Mesendoderm (in vitro differentiated cells): ENCODE measurements around the gene SMLR1.

Source experiments
- DNase-seq: peaks from one replicate; pipeline ENCODE4 v3.0.0; 2013
- H2AK5ac ChIP-seq: 2 replicates; pipeline ENCODE4 v1.6.1; 2013; ENCODE audit warnings: low read length, inconsistent platforms
- H2BK120ac ChIP-seq: 2 replicates; pipeline ENCODE4 v1.6.1; 2013; ENCODE audit warnings: low read depth, mild to moderate bottlenecking, low read length, moderate library complexity, mixed read lengths
- H2BK15ac ChIP-seq: replicated peaks from 2 replicates; pipeline ENCODE4 v1.6.1; 2013; ENCODE audit warnings: low read depth, mild to moderate bottlenecking, moderate library complexity
- H2BK5ac ChIP-seq: 2 replicates; pipeline ENCODE4 v1.6.1; 2013; ENCODE audit warnings: low read length, inconsistent platforms
- H3K18ac ChIP-seq: 2 replicates; pipeline ENCODE4 v1.6.1; 2013; ENCODE audit warnings: mild to moderate bottlenecking, low read length, mixed read lengths
- H3K23ac ChIP-seq: one replicate; pipeline ENCODE4 v1.6.1; 2013; ENCODE audit warnings: low read length
- H3K27ac ChIP-seq: 2 replicates; pipeline ENCODE4 v1.5.1; 2013; ENCODE audit warnings: low read depth, mild to moderate bottlenecking, inconsistent platforms, low read length, moderate library complexity
- H3K27me3 ChIP-seq: 2 replicates; pipeline ENCODE4 v1.6.1; 2013; ENCODE audit warnings: low read length, control low read depth, mild to moderate bottlenecking, inconsistent platforms; ENCODE audit not compliant: insufficient read depth, poor library complexity
- H3K36me3 ChIP-seq: 2 replicates; pipeline ENCODE4 v1.6.1; 2013; ENCODE audit warnings: low read length, inconsistent platforms; ENCODE audit not compliant: control insufficient read depth, insufficient read depth
- H3K4ac ChIP-seq: one replicate; pipeline ENCODE4 v1.6.1; 2013; ENCODE audit warnings: low read depth, mild to moderate bottlenecking, low read length, moderate library complexity
- H3K4me1 ChIP-seq: 2 replicates; pipeline ENCODE4 v1.6.1; 2013; ENCODE audit warnings: low read depth, low read length, inconsistent platforms; ENCODE audit not compliant: control insufficient read depth
- H3K4me2 ChIP-seq: 2 replicates; pipeline ENCODE4 v1.6.1; 2013; ENCODE audit warnings: low read length
- H3K4me3 ChIP-seq: 2 replicates; pipeline ENCODE4 v1.5.1; 2013; ENCODE audit warnings: mild to moderate bottlenecking, low read length
- H3K56ac ChIP-seq: one replicate; pipeline ENCODE4 v1.6.1; 2013; ENCODE audit warnings: low read length
- H3K79me1 ChIP-seq: 2 replicates; pipeline ENCODE4 v1.6.1; 2013; ENCODE audit warnings: low read length, inconsistent platforms
- H3K79me2 ChIP-seq: 2 replicates; pipeline ENCODE4 v1.6.1; 2013; ENCODE audit warnings: mild to moderate bottlenecking, low read length; ENCODE audit not compliant: control insufficient read depth, insufficient read depth
- H3K9ac ChIP-seq: 2 replicates; pipeline ENCODE4 v1.6.1; 2013; ENCODE audit warnings: low read length, inconsistent platforms
- H4K5ac ChIP-seq: one replicate; pipeline ENCODE4 v1.6.1; 2013; ENCODE audit warnings: low read length
- H4K8ac ChIP-seq: one replicate; pipeline ENCODE4 v1.6.1; 2013; ENCODE audit warnings: low read depth, mild to moderate bottlenecking, control low read depth, low read length, moderate library complexity
- WGBS: extraction: QIAGEN DNeasy Blood & Tissue Kit; methylation state at CpG from one replicate; pipeline ENCODE4 v1.1.7; 2013; ENCODE audit warnings: low lambda C conversion rate, missing lambda C conversion rate; ENCODE audit not compliant: insufficient coverage; ENCODE audit errors: extremely low coverage; 5-methylcytosine and 5-hydroxymethylcytosine counted together

The SMLR1 gene

GRCh38 chr6:130859161-130859867 lies 32.1 kb downstream of the SMLR1 start:
- WGBS: no CpG with 5 or more reads among the region's 11 CpGs
- Histone ChIP-seq H3K4ac (no peak overlapping the region), H3K79me2 (no peaks in the 10 kb centered on the region), H2BK5ac (no peak overlapping the region), H2AK5ac (no peak overlapping the region), H3K4me1 (no peaks in the 10 kb centered on the region), H3K4me3 (no peak overlapping the region), H2BK15ac (no peak overlapping the region), H3K27ac (no peak overlapping the region), H3K18ac (no peak overlapping the region), H3K56ac (no peak overlapping the region), H4K8ac (no peak overlapping the region), H3K4me2 (no peak overlapping the region), H3K9ac (no peak overlapping the region), H3K79me1 (no peaks in the 10 kb centered on the region), H3K27me3 (no peaks in the 10 kb centered on the region), H4K5ac (no peak overlapping the region), H3K23ac (no peak overlapping the region), H2BK120ac (no peak overlapping the region), H3K36me3 (peaks cover under 1% of the 10 kb centered on the region)
- no peak for DNase-seq

- H2AK5ac ChIP-seq: no peak overlapping the region
- peaks cover 3% of the 10 kb centered on the region for H3K36me3 ChIP-seq
- no peak overlapping the region for H2BK15ac ChIP-seq
- H3K9ac ChIP-seq: no peak overlapping the region
- H2BK120ac ChIP-seq: no peak overlapping the region
- no peaks in the 10 kb centered on the region for H3K27me3 ChIP-seq
- no peak overlapping the region for H4K5ac ChIP-seq
- H3K79me1 ChIP-seq: no peaks in the 10 kb centered on the region
- no peak overlapping the region for H3K4me3 ChIP-seq
- H3K18ac ChIP-seq: no peak overlapping the region
- no peak overlapping the region for H3K23ac ChIP-seq
- H4K8ac ChIP-seq: no peak overlapping the region
- no peak overlapping the region for H2BK5ac ChIP-seq
- H3K27ac ChIP-seq: no peak overlapping the region
- H3K4me2 ChIP-seq: no peak overlapping the region
- no peak overlapping the region for H3K4ac ChIP-seq
- no peaks in the 10 kb centered on the region for H3K79me2 ChIP-seq
- no peak for DNase-seq
- H3K4me1 ChIP-seq: no peaks in the 10 kb centered on the region
- no peak overlapping the region for H3K56ac ChIP-seq
- no CpG with 5 or more reads among the region's 2 CpGs for WGBS
Measured at GRCh38 chr6:130862370-130862769, 35.2 kb downstream of the SMLR1 start.

- Histone ChIP-seq H2AK5ac (no peak overlapping the region), H3K4ac (no peak overlapping the region), H3K18ac (no peak overlapping the region), H2BK5ac (no peak overlapping the region), H3K36me3 (peaks cover 3% of the 10 kb centered on the region), H4K8ac (no peak overlapping the region), H3K4me3 (no peak overlapping the region), H3K27me3 (no peaks in the 10 kb centered on the region), H3K27ac (no peak overlapping the region), H3K4me2 (no peak overlapping the region), H3K23ac (no peak overlapping the region), H3K4me1 (no peaks in the 10 kb centered on the region), H3K9ac (no peak overlapping the region), H3K56ac (no peak overlapping the region), H3K79me1 (no peaks in the 10 kb centered on the region), H2BK120ac (no peak overlapping the region), H3K79me2 (no peaks in the 10 kb centered on the region), H2BK15ac (no peak overlapping the region), H4K5ac (no peak overlapping the region)
- WGBS: no CpG with 5 or more reads among the region's 4 CpGs
- DNase-seq: no peak
Measured at GRCh38 chr6:130863415-130864230, 36.4 kb downstream of the SMLR1 start.

GRCh38 chr6:130864344-130864743 lies 37.1 kb downstream of the SMLR1 start:
- Histone ChIP-seq H3K27ac (no peak overlapping the region), H4K5ac (no peak overlapping the region), H3K27me3 (no peaks in the 10 kb centered on the region), H3K79me1 (no peaks in the 10 kb centered on the region), H3K56ac (no peak overlapping the region), H2BK5ac (no peak overlapping the region), H4K8ac (no peak overlapping the region), H3K9ac (no peak overlapping the region), H3K4me3 (no peak overlapping the region), H2AK5ac (no peak overlapping the region), H3K4ac (no peak overlapping the region), H2BK120ac (no peak overlapping the region), H2BK15ac (no peak overlapping the region), H3K79me2 (no peaks in the 10 kb centered on the region), H3K23ac (no peak overlapping the region), H3K36me3 (peaks cover 3% of the 10 kb centered on the region), H3K4me1 (no peaks in the 10 kb centered on the region), H3K18ac (no peak overlapping the region), H3K4me2 (no peak overlapping the region)
- WGBS: 100% methylated on average over 2 of the region's 11 CpGs
- no peak for DNase-seq

DNA sequence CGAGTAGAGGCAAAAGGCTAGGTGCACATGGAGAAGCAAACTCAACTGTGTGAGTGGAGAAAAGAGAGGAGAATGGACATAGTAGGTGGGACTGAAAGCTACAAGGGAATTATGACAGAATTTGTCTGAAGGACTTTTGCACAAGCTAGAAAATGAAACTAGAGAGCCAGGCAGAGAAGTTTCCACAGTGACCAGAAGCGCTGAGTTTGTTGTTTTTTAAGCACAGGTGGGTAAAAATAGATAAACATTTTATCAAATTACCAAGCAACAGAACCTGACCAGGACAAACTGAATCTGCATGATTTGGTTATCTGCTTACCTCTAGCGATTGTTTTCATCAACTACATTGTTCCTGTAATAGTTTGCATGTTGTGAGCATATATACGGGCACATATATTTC lies 38.6 kb downstream of the SMLR1 start:
- Histone ChIP-seq H2AK5ac (no peak overlapping the region), H3K4ac (no peak overlapping the region), H3K9ac (no peak overlapping the region), H3K79me1 (no peaks in the 10 kb centered on the region), H2BK5ac (no peak overlapping the region), H4K8ac (no peak overlapping the region), H3K79me2 (no peaks in the 10 kb centered on the region), H3K23ac (no peak overlapping the region), H3K18ac (no peak overlapping the region), H3K4me3 (no peak overlapping the region), H3K56ac (no peak overlapping the region), H3K27me3 (no peaks in the 10 kb centered on the region), H2BK15ac (no peak overlapping the region), H3K4me2 (no peak overlapping the region), H4K5ac (no peak overlapping the region), H3K4me1 (no peaks in the 10 kb centered on the region), H3K27ac (no peak overlapping the region), H2BK120ac (no peak overlapping the region), H3K36me3 (peaks cover 3% of the 10 kb centered on the region)
- no peak for DNase-seq
- no CpG with 5 or more reads among the region's 4 CpGs for WGBS
